Tongue (tissue), 2 donors: ENCODE results near the gene SMARCC1. TPM values are rescaled to one million over a fixed set of nuclear protein-coding genes. Genes with fewer than 3 reads are reported as not detected.

Experiments used
- DNase-seq: peaks from one replicate; pipeline ENCODE4 v3.0.0-alpha.2; 2015
- total RNA-seq: library from RNA; depleted of rRNA; stranded (reverse); fragments of >200 nt; gene quantifications from one replicate; pipeline ENCODE4 v1.2.3, GENCODE V29; 2014

SMARCC1 gene
- total RNA-seq, 1 donor from 2014 or later, result 58.4 TPM

- DNase-seq, result no peak
These were observed 198.2 kb downstream of the SMARCC1 start for GRCh38 chr3:47583320-47584075.

GRCh38 chr3:47581835-47582234 is 199.9 kb downstream of the SMARCC1 start:
- DNase-seq, result no peak

GRCh38 chr3:47581422-47581821 is 200.3 kb downstream of the SMARCC1 start:
- DNase-seq, result no peak

DNA sequence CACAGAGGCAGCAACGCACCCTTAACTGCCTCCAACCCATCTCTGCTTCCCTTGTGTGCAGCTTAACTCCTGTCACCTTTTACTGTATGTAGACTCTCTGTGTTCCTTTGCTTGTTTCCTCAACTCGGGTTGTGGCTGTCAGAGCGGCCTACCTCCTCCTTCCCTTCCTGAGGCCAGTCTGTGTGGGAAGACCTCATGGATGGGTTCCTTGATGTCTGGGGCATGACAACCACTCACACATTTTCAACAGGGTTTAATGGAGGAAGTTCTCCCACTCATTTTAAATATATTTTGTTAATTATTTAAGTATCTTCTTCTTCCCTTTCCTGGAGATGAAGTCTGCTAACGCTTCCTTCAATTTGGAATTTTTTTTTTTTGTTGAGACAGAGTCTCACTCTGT is 201.2 kb downstream of the SMARCC1 start:
- DNase-seq, result no peak

DNA sequence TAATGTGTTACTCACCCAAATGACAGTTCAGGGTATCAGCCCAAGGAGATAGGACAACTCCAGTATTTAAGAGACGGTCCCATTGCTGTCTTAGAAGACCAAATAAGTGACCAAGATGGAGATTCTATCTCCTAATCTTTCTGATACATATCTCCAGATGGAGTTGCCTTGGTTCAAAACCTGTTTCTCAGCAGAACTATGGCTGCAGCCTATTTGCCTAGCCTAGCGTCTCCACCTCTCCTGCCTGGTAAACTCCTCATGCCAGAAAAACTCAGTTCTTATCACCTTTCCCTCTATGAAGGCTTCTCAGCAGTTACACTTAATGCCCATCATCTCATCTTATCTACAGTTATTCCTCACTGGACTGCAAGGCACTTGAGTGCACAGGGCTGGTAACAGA is 201.8 kb downstream of the SMARCC1 start:
- DNase-seq, result no peak

GRCh38 chr3:47578691-47579632 is 202.7 kb downstream of the SMARCC1 start, which contains the start of gene CSPG5:
TSS of gene CSPG5 (minus strand) at chr3:47578865. CDS start at chr3:47578693, 172 bp downstream.
- DNase-seq, result no peak

- peak; percentile 43 for DNase-seq
These were observed 203.5 kb downstream of the SMARCC1 start for GRCh38 chr3:47578119-47578632.

DNA sequence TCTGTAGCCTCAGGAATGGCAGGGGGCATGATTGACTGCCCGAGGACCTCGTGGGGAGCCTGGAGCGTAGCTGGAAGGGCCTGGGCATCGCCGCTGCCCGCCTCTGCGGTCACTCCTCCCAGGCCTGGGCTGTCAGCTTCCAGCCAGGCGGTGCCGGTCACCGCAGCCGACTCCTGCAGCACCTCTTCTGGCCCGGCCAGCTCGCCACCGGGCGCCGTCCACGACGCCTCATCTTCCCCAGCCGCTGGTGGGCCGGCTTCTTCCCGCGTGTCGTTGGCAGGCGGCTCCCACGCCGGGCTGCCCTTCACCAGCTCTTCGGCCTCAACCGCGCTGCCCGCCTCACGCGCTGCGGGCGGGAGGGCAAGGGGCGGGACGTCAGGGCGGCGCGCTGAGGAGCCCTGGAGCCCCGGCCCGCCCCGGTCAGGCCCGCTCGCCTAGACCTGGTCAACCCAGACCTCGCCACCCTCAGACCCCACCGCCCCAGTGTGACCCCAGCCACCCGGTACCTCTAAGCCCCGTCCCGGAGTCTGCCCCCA is 204.0 kb downstream of the SMARCC1 start:
- DNase-seq, result no peak

- DNase-seq, result no peak
These were observed 208.2 kb downstream of the SMARCC1 start for GRCh38 chr3:47573190-47574172.

DNA sequence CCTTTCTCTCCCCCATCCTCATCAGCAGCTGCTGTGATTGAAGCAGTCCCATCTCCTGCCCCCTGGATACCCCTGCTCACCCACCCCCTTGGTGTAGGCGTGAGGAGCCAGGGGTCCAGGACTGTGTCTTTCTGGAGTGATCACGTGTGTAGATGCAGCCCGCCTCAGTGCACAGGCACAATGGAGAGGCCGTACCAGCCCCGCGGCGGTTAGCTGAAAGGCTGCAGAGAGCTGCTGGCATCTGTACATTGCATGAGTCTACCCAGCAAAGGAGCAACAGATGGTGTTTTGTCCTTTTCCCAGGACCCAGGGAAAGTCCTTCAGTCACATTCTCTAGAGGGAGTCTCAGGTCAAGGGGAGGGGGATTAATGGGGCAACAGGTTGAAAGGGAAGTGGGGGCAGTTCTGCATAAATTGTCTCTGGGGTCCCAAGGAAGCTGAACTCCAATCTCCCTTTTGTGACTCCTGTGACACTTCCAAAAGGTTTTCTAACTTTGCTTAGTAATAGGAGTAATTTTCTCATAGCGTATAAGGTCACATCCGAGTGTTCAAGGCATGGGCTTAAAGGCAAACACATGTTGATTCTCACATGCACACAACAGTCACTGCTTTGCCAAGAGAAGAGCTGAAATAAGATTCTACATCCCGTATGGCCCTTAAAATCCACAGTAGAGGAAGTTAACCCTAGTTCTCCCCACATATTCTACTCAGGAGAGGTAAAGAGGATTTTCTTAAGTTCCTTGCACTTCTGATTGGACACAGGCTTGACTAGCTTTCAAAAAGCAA is 210.1 kb downstream of the SMARCC1 start:
- peak; percentile 56 for DNase-seq

DNA sequence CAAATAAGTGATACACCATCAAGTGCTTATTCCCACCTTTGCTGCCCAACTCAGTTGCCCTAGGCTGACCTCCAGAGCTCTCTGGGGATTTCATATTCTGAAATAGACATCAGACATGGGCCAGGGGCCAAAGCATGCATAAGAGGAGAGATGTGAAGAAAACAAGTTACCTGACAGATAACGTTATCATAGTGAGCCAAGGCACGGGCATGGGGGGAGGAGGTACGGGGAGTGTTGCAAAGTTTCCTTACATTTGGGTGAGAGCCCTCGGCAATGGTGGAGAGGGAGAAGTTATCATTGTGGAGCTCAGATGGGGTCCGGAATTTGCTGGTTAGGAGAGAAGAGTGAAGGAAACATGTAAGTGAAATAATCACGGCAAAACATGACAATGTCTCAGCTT is 212.8 kb downstream of the SMARCC1 start:
- DNase-seq, result no peak

DNA sequence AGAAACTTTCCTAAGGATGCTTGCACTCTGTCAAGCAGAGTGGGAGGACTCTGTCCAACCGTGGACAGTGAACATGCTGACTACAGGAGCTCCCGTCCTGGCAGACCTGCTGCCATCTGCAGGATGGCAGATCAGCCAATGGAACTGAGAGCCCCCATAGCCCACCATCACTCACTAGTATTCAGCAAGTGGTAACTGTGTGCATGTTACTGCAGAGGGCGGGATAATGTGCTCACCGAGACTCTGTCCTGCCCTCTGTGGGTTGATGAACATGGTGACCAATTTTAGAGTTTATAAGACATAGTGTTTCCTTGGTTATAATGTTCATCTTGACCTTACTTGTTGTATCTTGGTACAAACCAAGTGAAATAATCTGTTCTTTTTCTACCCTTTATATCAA is 214.5 kb downstream of the SMARCC1 start:
- no peak for DNase-seq

- no peak for DNase-seq
These were observed 215.0 kb downstream of the SMARCC1 start for GRCh38 chr3:47566667-47567066.

DNA sequence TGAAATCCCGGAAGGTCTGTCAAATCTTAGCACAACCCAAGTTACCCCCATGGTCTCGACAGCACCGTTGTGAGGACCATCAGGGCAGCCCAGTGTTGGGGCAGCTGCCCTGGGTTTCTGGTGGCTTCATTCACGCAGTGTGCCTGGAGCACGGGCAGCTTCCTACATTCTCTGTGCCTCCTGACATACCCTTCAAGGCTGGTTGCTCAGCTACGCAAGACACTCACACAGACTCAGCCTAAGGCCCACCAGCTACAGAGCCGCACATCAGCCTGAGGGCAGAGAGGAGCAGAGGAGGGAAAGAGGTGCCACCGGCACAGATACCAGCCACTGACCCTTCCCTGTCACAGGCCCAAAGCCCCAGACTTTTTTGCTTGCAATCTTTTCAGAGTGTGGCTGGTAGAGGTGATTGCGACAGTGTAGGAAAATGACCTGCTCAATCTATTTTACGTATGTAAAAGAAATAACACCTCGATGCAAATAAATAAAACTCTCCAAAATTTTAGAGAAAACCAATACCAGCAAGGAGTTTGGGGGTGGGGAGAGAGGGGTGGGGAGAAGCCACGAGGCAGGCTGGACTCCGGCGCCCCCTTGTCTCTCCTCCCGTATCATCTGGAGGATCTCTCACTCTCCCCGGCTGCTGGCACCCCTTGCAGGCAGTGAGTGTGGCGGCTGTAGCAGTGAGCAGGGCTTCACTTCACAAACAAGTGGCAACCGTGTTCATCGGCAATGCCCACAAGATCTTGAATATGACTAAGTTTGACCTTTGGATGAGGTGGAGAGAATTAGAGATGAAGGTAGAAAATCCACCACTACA is 215.8 kb downstream of the SMARCC1 start:
- no peak for DNase-seq

- no peak for DNase-seq
These were observed 225.3 kb downstream of the SMARCC1 start for GRCh38 chr3:47556351-47556750.

GRCh38 chr3:47554335-47554734 is 227.4 kb downstream of the SMARCC1 start:
- DNase-seq, result no peak

DNA sequence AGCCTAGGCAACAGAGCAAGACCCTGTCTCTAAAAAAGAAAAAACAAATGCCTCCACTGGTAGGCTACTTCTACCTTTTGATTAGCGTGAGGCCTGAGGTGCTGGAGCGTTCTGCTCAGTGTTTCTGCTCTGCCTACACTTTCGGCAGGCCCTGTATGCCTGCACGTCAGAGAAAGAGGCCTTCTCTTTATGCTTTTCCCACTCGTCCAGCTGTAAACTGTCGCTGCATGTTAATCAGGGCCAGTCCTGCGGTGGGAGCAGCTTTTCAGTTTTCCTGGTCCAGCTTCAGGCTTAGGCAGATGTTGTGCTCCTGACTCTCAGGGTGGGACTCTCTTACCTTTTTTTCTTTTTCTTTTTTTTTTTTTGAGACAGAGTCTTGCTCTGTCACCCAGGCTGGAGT is 228.3 kb downstream of the SMARCC1 start:
- no peak for DNase-seq

- no peak for DNase-seq
These were observed 239.1 kb downstream of the SMARCC1 start for GRCh38 chr3:47542471-47543173.

DNA sequence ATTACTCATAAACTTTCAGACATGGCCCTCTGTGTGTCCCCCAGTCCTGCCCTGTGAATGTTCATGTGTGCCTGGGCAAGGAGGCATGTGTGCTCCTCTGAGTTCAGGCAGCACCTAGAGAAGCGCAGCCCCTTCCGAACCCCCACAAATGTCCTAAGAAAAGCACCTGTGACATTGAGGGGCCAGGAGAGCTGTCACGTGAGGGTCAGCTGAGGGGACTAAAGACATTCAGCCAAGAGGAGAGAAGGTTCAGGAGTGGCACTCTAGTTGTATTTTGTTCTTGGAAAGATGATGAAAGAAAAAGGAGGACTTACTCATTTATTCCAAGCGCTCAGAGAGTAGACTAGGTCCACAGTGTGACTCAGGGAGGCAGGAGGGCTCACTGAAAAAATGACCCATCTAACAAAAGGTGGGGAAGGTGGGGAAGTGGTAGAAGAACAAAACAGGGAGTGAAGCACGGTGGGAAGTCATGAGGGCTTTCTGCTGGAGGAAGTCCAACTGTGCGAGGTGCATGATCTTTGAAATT is 240.0 kb downstream of the SMARCC1 start:
- no peak for DNase-seq
